ENCODE measurements around the gene ERGIC1. TPM values are rescaled to one million over a fixed set of nuclear protein-coding genes. Genes with fewer than 3 reads are reported as not detected.

ERGIC1 gene
- total and polyA plus RNA-seq, 2 of the 13 experiments (the other 11 are each of a cell fraction or from before 2014, with no cell fraction given), result 78.5 to 184 TPM

GRCh38 chr5:172832383-172833315 lies 1.4 kb upstream of the ERGIC1 start (continued):
- TF ChIP-seq SRSF9 (IDR thresholded peaks at IDR 0.05; ENCODE audit: borderline replicate concordance, insufficient read depth, low read depth, low read length, poor library complexity, severe bottlenecking) (no peak), PITX1 (CRISPR knock-in tag; IDR thresholded peaks at IDR 0.05) (peak; percentile 31; the same call in 1 of the 2 replicates), ZMYM2 (CRISPR knock-in tag; IDR thresholded peaks at IDR 0.05) (peak; percentile 57; the same call in 1 of the 2 replicates), DR1 (CRISPR knock-in tag; IDR thresholded peaks at IDR 0.05) (no peak), ZBTB10 (CRISPR knock-in tag; IDR thresholded peaks at IDR 0.05; ENCODE audit: borderline replicate concordance) (no peak), BCL6 (CRISPR knock-in tag; IDR thresholded peaks at IDR 0.05) (peak; percentile 36; the same call in 1 of the 2 replicates), AGO2 (optimal IDR thresholded peaks at IDR 0.05; ENCODE audit: low read depth, low read length) (no peak), ZNF441 (CRISPR knock-in tag; IDR thresholded peaks at IDR 0.05; ENCODE audit: borderline replicate concordance) (no peak), FOXO1 (CRISPR knock-in tag; IDR thresholded peaks at IDR 0.05) (no peak), FOXC1 (CRISPR knock-in tag; IDR thresholded peaks at IDR 0.05; ENCODE audit: borderline replicate concordance) (peak; percentile 13; the same call in 1 of the 2 replicates), ZSCAN22 (CRISPR knock-in tag; IDR thresholded peaks at IDR 0.05) (no peak), HNF1B (CRISPR knock-in tag; IDR thresholded peaks at IDR 0.05) (no peak), HIC2 (CRISPR knock-in tag; IDR thresholded peaks at IDR 0.05; ENCODE audit: low read depth) (peak; percentile 70; the same call in 1 of the 2 replicates), ZNF263 (CRISPR knock-in tag; IDR thresholded peaks at IDR 0.05) (peak; percentile 74; the same call in 1 of the 2 replicates), CEBPZ (IDR thresholded peaks at IDR 0.05; ENCODE audit: low read length) (no peak), SUZ12 (IDR thresholded peaks at IDR 0.05; ENCODE audit: low read depth, low read length) (no peak), IRF9 (CRISPR knock-in tag; IDR thresholded peaks at IDR 0.05; ENCODE audit: borderline replicate concordance) (peak; percentile 65)
